ENCODE measurements around the gene MRPL16.
"Not testable (repeated sequence)": the region's sequence is repeated elsewhere in the genome, so short reads cannot be mapped to it uniquely, and the experiment has no call there.

MRPL16 gene

GRCh38 chr11:59810911-59811259 is 307 bp upstream of the MRPL16 start:
- DNase-seq, result no peak

GRCh38 chr11:59807047-59807610 is 3.4 kb downstream of the MRPL16 start:
- no peak for DNase-seq

- no peak for DNase-seq
These were observed 6.5 kb downstream of the MRPL16 start for GRCh38 chr11:59804061-59804460.

- DNase-seq, result peak in 1 of 2 experiments; percentile 54
These were observed 7.9 kb downstream of the MRPL16 start for GRCh38 chr11:59802639-59803176.

GRCh38 chr11:59801981-59802638 is 8.5 kb downstream of the MRPL16 start:
- DNase-seq, result peak; percentile 28 to 75

GRCh38 chr11:59801160-59801706 is 9.3 kb downstream of the MRPL16 start:
- peak; percentile 1 to 12 for DNase-seq

- no peak for DNase-seq
These were observed 10.1 kb downstream of the MRPL16 start for GRCh38 chr11:59800390-59801025.

- no peak for DNase-seq
These were observed 16.2 kb downstream of the MRPL16 start for GRCh38 chr11:59794417-59794816.

GRCh38 chr11:59792507-59792906 is 18.1 kb downstream of the MRPL16 start:
- no peak for DNase-seq

GRCh38 chr11:59791639-59792038 is 18.9 kb downstream of the MRPL16 start:
- no peak for DNase-seq

- DNase-seq, result peak; percentile 9 to 40
These were observed 22.8 kb downstream of the MRPL16 start for GRCh38 chr11:59787816-59788215.

- no peak for DNase-seq
These were observed 23.4 kb downstream of the MRPL16 start for GRCh38 chr11:59787255-59787588.

- no peak for DNase-seq
These were observed 24.8 kb downstream of the MRPL16 start for GRCh38 chr11:59785818-59786217.

GRCh38 chr11:59784441-59784840 is 26.1 kb downstream of the MRPL16 start:
- not testable (repeated sequence) for DNase-seq

GRCh38 chr11:59783632-59784090 is 26.9 kb downstream of the MRPL16 start:
- no peak for DNase-seq

GRCh38 chr11:59782080-59782479 is 28.5 kb downstream of the MRPL16 start:
- no peak for DNase-seq

GRCh38 chr11:59779487-59779886 is 31.1 kb downstream of the MRPL16 start:
- DNase-seq, result no peak

GRCh38 chr11:59778122-59778521 is 32.5 kb downstream of the MRPL16 start:
- no peak for DNase-seq

- no peak for DNase-seq
These were observed 33.5 kb downstream of the MRPL16 start for GRCh38 chr11:59777104-59777503.

GRCh38 chr11:59776210-59777066 is 34.1 kb downstream of the MRPL16 start:
- DNase-seq, result no peak

- DNase-seq, result no peak
These were observed 37.5 kb downstream of the MRPL16 start for GRCh38 chr11:59773083-59773440.

GRCh38 chr11:59771605-59772004 is 39.0 kb downstream of the MRPL16 start:
- DNase-seq, result no peak

- DNase-seq, result no peak
These were observed 39.7 kb downstream of the MRPL16 start for GRCh38 chr11:59770869-59771268.

All from NCI-H524 (cell line).